ENCODE results near the gene JCAD. TPM values are rescaled to one million over a fixed set of nuclear protein-coding genes. Genes with fewer than 3 reads are reported as not detected.

The JCAD gene
- polyA plus RNA-seq, 1 of the 3 experiments (the other 2 are of a cell fraction): 19.0 TPM

- Histone ChIP-seq H3K27ac (ENCODE audit: low read depth in 2 of 2, low read length in 1 of 2) (no peak overlapping the region), H2AFZ (ENCODE audit: low read depth) (no peak overlapping the region), H3K36me3 (replicated peaks in 1 of 2; ENCODE audit: control insufficient read depth in 1 of 2, insufficient read depth in 2 of 2, low read length in 1 of 2) (no peaks in the 10 kb centered on the region), H3K4me1 (ENCODE audit: control insufficient read depth in 1 of 2, insufficient read depth in 2 of 2, low read depth in 1 of 2, low read length in 1 of 2) (no peaks in the 10 kb centered on the region), H3K9me2 (no peaks in the 10 kb centered on the region), H3K27me3 (ENCODE audit: insufficient read depth) (no peaks in the 10 kb centered on the region), H3K4me3 (ENCODE audit: low read depth in 2 of 2, low read length in 1 of 2) (no peak overlapping the region), H3K9me3 (no peaks in the 10 kb centered on the region), H3K79me2 (ENCODE audit: insufficient read depth) (no peaks in the 10 kb centered on the region), H3K9ac (no peak overlapping the region), H3F3A (replicated peaks; ENCODE audit: insufficient read depth) (no peaks in the 10 kb centered on the region), H3K4me2 (no peak overlapping the region), H4K20me1 (ENCODE audit: insufficient read depth) (no peaks in the 10 kb centered on the region)
- ChIA-PET CTCF (interaction anchor here (0.7 to 2.6 kb wide), 3 partner anchors 11 to 254 kb away, joined by 4 to 12 read pairs (median 4); no protein-coding TSS in a partner anchor), POLR2A (no interaction called here)
- no peak for TF ChIP-seq ELF1 (IDR thresholded peaks at IDR 0.05)
- TF ChIP-seq RAD21 (IDR thresholded peaks at IDR 0.05; ENCODE audit: low read length): no peak
- TF ChIP-seq CHD2 (IDR thresholded peaks at IDR 0.05; ENCODE audit: low read length, partially characterized antibody): no peak
- TF ChIP-seq RCOR1 (IDR thresholded peaks at IDR 0.05; ENCODE audit: low read length): no peak
- TF ChIP-seq FOSL2 (IDR thresholded peaks at IDR 0.05; ENCODE audit: borderline replicate concordance, low read depth): no peak
- no peak for TF ChIP-seq FOXJ3 (CRISPR knock-in tag; IDR thresholded peaks at IDR 0.05)
- no peak for TF ChIP-seq CTCF (IDR thresholded peaks at IDR 0.05)
- TF ChIP-seq EP300 (IDR thresholded peaks at IDR 0.05; ENCODE audit: borderline replicate concordance in 1 of 2, low read depth in 1 of 2, low read length in 1 of 2): no peak
- no peak for TF ChIP-seq EZH2phosphoT487 (IDR thresholded peaks at IDR 0.05; ENCODE audit: borderline replicate concordance, low read depth)
- no peak for TF ChIP-seq MEF2A (IDR thresholded peaks at IDR 0.05; ENCODE audit: borderline replicate concordance, low read depth)
- TF ChIP-seq USF2 (IDR thresholded peaks at IDR 0.05; ENCODE audit: borderline replicate concordance, low read depth, low read length): no peak
- TF ChIP-seq MAX (IDR thresholded peaks at IDR 0.05; ENCODE audit: low read depth): no peak
- TF ChIP-seq PBX3 (IDR thresholded peaks at IDR 0.05): no peak
- no peak for TF ChIP-seq RXRA (IDR thresholded peaks at IDR 0.05; ENCODE audit: borderline replicate concordance, low read depth)
- TF ChIP-seq TEAD4 (IDR thresholded peaks at IDR 0.05; ENCODE audit: borderline replicate concordance, insufficient read depth): no peak
- no peak for TF ChIP-seq GABPA (IDR thresholded peaks at IDR 0.05; ENCODE audit: low read depth)
- TF ChIP-seq FOXM1 (IDR thresholded peaks at IDR 0.05; ENCODE audit: low read depth): no peak
- no peak for DNase-seq
- 93% methylated on average over 4 of the region's 4 CpGs for WGBS (ENCODE audit: low lambda C conversion rate)
Observed at GRCh38 chr10:29987471-29987870, 71.9 kb downstream of the JCAD start.
